Gastrocnemius medialis (tissue), 4 donors: ENCODE results near the gene UHRF2.

ENCODE experiments used
- CTCF ChIP-seq, 5 experiments: fragments of 450-650 bp in 3 of 5; fragments of 200-600 bp in 2 of 5; sonication (generic) in 2 of 5; IDR thresholded peaks in 4 of 5; conservative IDR thresholded peaks in 1 of 5; 1 replicate in 4 of 5; 2 replicates in 1 of 5; pipeline ENCODE4 v1.5.1; 2016 to 2019; ENCODE audit warnings: antibody characterized with exemption in 5 of 5, mild to moderate bottlenecking in 3 of 5, moderate library complexity in 3 of 5
- POLR2A ChIP-seq, 2 donors: fragments of 450-650 bp; IDR thresholded peaks; one replicate each; pipeline ENCODE4 v1.6.1; 2017; ENCODE audit warnings: antibody characterized with exemption in 2 of 2, mild to moderate bottlenecking in 2 of 2, moderate library complexity in 2 of 2

DNA sequence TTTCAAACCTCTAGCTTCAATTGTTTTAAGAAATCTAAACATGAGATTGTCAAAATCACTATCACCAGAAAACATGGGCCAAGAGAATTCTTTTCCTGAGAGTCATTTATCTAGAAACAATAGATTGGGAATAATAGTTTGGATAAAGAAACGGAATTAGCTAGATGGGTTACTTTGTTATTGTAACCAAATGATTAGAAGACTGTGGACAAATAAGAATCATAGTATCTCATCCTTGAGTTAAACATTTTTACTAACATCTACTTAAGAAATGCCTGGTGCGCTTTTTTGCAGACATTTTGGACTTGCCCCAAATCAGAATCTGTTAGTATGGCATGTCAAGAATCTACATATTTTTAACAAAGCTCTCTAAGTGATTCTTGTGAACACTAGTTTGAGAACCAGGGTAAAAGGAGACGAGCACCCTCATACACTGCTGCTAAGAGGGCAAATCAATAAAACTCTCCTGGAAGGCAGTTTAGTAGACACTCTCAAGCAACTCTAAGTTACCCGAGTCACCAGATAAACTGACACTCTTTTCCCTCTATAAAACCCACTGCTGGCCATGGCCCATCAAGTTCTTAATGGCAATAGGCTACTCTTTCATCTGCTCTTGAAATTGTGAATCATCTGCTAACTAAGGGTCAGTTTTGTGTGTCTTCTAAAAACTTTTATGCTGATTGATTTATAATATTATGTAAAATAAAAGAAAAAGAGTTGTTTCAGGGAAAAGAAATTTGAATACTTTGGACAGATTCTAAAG is 45.7 kb upstream of the UHRF2 start:
- TF ChIP-seq CTCF (IDR thresholded peaks at IDR 0.05 in 4 of 5, conservative IDR thresholded peaks at IDR 0.05 in 1 of 5), result no peak
- TF ChIP-seq POLR2A (IDR thresholded peaks at IDR 0.05), result no peak
